Neuronal stem cell (in vitro differentiated cells): Measurements from ENCODE around the gene FOXB1.

Experiments used
- DNase-seq: peaks from one replicate; pipeline ENCODE4 v3.0.0-alpha.2; 2013; ENCODE audit warnings: low spot score
- H2AFZ ChIP-seq: one replicate; pipeline ENCODE4 v1.6.1; 2013; ENCODE audit warnings: mild to moderate bottlenecking, low read length, inconsistent platforms
- H2AK5ac ChIP-seq: 2 replicates; pipeline ENCODE4 v1.6.1; 2013; ENCODE audit warnings: low read depth, mild to moderate bottlenecking, inconsistent platforms, low read length, moderate library complexity, mixed read lengths
- H2BK120ac ChIP-seq: 2 replicates; pipeline ENCODE4 v1.6.1; 2013; ENCODE audit warnings: low read depth, mild to moderate bottlenecking, inconsistent platforms, low read length, moderate library complexity, mixed read lengths
- H2BK12ac ChIP-seq: one replicate; pipeline ENCODE4 v1.6.1; 2013; ENCODE audit warnings: low read length, inconsistent platforms
- H2BK15ac ChIP-seq: 2 replicates; pipeline ENCODE4 v1.6.1; 2013; ENCODE audit warnings: mild to moderate bottlenecking, low read length, inconsistent platforms, mixed read lengths
- H2BK5ac ChIP-seq: one replicate; pipeline ENCODE4 v1.6.1; 2013; ENCODE audit warnings: inconsistent platforms, mild to moderate bottlenecking, low read length, moderate library complexity
- H3K14ac ChIP-seq: one replicate; pipeline ENCODE4 v1.6.1; 2013; ENCODE audit warnings: low read length, inconsistent platforms
- H3K18ac ChIP-seq: 2 replicates; pipeline ENCODE4 v1.6.1; 2013; ENCODE audit warnings: low read length, inconsistent platforms
- H3K23ac ChIP-seq: 2 replicates; pipeline ENCODE4 v1.6.1; 2013; ENCODE audit warnings: low read depth, mild to moderate bottlenecking, mixed read lengths, low read length, inconsistent platforms; ENCODE audit not compliant: poor library complexity
- H3K27ac ChIP-seq: replicated peaks from 3 replicates; pipeline ENCODE4 v1.5.1; 2013; ENCODE audit warnings: low read length, inconsistent platforms
- H3K27me3 ChIP-seq, 3 experiments: 2 replicates each; pipeline ENCODE4 v1.6.1; 2013; ENCODE audit warnings: low read length in 3 of 3, mild to moderate bottlenecking in 2 of 3, inconsistent platforms in 1 of 3, low read depth in 1 of 3, mixed read lengths in 1 of 3, moderate library complexity in 1 of 3; ENCODE audit not compliant: control insufficient read depth in 3 of 3, insufficient read depth in 3 of 3
- H3K36me3 ChIP-seq, 2 donors: replicated peaks in 1 of 2; 2 replicates each; pipeline ENCODE4 v1.6.1; 2013; ENCODE audit warnings: low read length in 2 of 2; ENCODE audit not compliant: control insufficient read depth in 2 of 2, insufficient read depth in 2 of 2
- H3K4ac ChIP-seq: 2 replicates; pipeline ENCODE4 v1.6.1; 2013; ENCODE audit warnings: inconsistent platforms, mild to moderate bottlenecking, low read length, moderate library complexity
- H3K4me1 ChIP-seq, 2 donors: 1 replicate in 1 of 2; 2 replicates in 1 of 2; pipeline ENCODE4 v1.6.1; 2013; ENCODE audit warnings: low read length in 2 of 2, low read depth in 1 of 2; ENCODE audit not compliant: control insufficient read depth in 2 of 2, insufficient read depth in 1 of 2
- H3K4me2 ChIP-seq: one replicate; pipeline ENCODE4 v1.6.1; 2013; ENCODE audit warnings: mild to moderate bottlenecking, low read length, inconsistent platforms; ENCODE audit not compliant: insufficient read depth, poor library complexity, severe bottlenecking
- H3K4me3 ChIP-seq, 2 donors: 2 replicates each; pipeline ENCODE4 v1.5.1; 2013; ENCODE audit warnings: low read length in 2 of 2, mild to moderate bottlenecking in 2 of 2, inconsistent platforms in 1 of 2, moderate library complexity in 1 of 2
- H3K79me1 ChIP-seq: one replicate; pipeline ENCODE4 v1.6.1; 2013; ENCODE audit warnings: low read depth, mild to moderate bottlenecking, inconsistent platforms, low read length, moderate library complexity
- H3K9ac ChIP-seq: one replicate; pipeline ENCODE4 v1.6.1; 2013; ENCODE audit warnings: mild to moderate bottlenecking, low read depth, low read length, inconsistent platforms; ENCODE audit not compliant: poor library complexity
- H3K9me3 ChIP-seq, 2 donors: replicated peaks in 1 of 2; 2 replicates each; pipeline versions ENCODE3 to v1.6.1; 2013; ENCODE audit warnings: low read length in 2 of 2, mild to moderate bottlenecking in 2 of 2, inconsistent platforms in 1 of 2, low read depth in 1 of 2, mixed read lengths in 1 of 2, moderate library complexity in 1 of 2; ENCODE audit not compliant: control insufficient read depth in 2 of 2, insufficient read depth in 1 of 2
- H4K8ac ChIP-seq: one replicate; pipeline ENCODE4 v1.6.1; 2013; ENCODE audit warnings: low read depth, mild to moderate bottlenecking, inconsistent platforms, low read length, moderate library complexity
- H4K91ac ChIP-seq: one replicate; pipeline ENCODE4 v1.6.1; 2013; ENCODE audit warnings: low read length, low read depth, mild to moderate bottlenecking, inconsistent platforms; ENCODE audit not compliant: poor library complexity
- WGBS, 2 donors: extraction: QIAGEN DNeasy Blood & Tissue Kit; methylation state at CpG; one replicate each; pipeline ENCODE4 v1.1.7; 2013; ENCODE audit warnings: missing lambda C conversion rate in 2 of 2, mixed read lengths in 1 of 2; ENCODE audit not compliant: insufficient read length in 2 of 2, insufficient replicate concordance in 1 of 2; ENCODE audit errors: extremely low coverage in 2 of 2; 5-methylcytosine and 5-hydroxymethylcytosine counted together

FOXB1 gene

DNA sequence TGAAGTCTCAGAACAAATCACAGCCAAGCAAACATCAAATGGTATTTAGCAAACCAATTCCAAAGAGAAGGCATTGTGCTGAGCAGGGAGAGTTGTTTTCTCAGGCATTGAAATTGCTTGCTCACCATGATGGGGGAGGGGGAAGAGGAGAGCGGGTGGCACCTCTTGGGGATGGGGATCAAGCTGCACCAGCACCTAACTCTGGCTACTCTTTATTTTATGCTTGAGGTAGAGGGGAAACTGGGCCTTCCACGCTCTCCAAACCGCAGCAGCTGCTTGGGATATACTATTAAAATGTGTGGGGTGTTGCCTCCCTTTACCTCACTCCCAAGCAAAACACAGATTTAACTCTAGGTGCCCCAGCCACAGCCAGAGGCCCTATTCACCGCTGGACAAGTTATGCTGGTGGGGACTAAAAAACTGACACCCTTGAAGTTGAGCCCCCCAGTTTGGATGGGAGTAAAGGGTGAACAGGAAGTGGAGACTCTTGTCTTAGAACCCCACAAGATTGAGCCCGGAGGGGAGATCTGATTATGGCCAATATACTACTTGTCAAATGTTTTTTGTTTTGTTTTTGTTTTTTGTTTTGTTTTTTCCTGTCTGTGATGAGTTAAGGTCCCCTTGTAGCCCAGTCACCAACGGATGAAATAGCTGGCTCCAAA, 5.0 kb upstream of the FOXB1 start:
- H3K4me1 ChIP-seq: peaks cover 33 to 43% of the 10 kb centered on the region in 2 donors
- peak overlapping the region in 1 of 2 donors; percentile 68 for H3K4me3 ChIP-seq
- no peak overlapping the region for H3K18ac ChIP-seq
- no peak overlapping the region for H3K4ac ChIP-seq
- WGBS, 2 donors: no CpG with 5 or more reads among the region's 6 CpGs
- no peak overlapping the region for H3K4me2 ChIP-seq
- peaks cover 0 to 17% of the 10 kb centered on the region in 2 donors for H3K9me3 ChIP-seq
- peaks cover 0 to 80% (median 32%) of the 10 kb centered on the region in 3 experiments for H3K27me3 ChIP-seq
- no peak overlapping the region for H2BK5ac ChIP-seq
- no peak overlapping the region for H3K14ac ChIP-seq
- no peak overlapping the region for H3K9ac ChIP-seq
- H3K23ac ChIP-seq: no peak overlapping the region
- no peaks in the 10 kb centered on the region for H3K79me1 ChIP-seq
- H2AK5ac ChIP-seq: no peak overlapping the region
- peak; percentile 32 for DNase-seq
- H4K8ac ChIP-seq: no peak overlapping the region
- no peak overlapping the region for H4K91ac ChIP-seq
- H3K36me3 ChIP-seq: peaks cover 0 to 25% of the 10 kb centered on the region in 2 donors
- no peak overlapping the region for H2BK15ac ChIP-seq
- no peak overlapping the region for H2BK120ac ChIP-seq
- no peak overlapping the region for H2BK12ac ChIP-seq
- H2AFZ ChIP-seq: no peak overlapping the region
- no peak overlapping the region for H3K27ac ChIP-seq

DNA sequence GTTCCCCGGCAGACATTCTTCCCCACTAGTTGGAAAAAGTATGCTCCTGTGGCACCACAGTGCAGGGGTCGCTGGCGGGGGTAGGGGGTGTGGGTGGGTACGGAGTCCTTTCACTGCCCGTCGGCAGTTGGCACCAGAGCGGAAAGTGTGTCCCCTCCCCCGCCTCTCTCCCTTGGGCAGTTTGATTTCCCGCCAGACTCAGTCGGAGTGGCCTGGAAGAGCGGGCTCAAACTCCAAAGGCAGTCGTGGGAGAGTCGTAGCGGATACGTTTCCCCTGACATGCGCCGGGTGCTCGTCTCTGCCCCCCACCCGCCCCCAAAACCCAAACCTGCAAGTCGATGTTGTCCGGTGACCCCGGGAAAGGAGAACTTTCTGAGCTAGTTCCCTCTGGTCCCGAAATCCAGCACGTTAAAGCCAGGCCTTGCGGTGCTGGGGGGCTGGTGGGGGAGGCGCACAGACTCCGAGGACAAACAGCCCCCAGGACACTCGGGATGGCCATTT, 4.4 kb upstream of the FOXB1 start:
- no peak overlapping the region for H3K27ac ChIP-seq

GRCh38 chr15:60000113-60000823, 3.8 kb upstream of the FOXB1 start:
- Histone ChIP-seq H4K8ac (no peak overlapping the region), H3K9ac (no peak overlapping the region), H3K27ac (no peak overlapping the region), H3K4me1 (peaks cover 33 to 43% of the 10 kb centered on the region in 2 donors), H3K4me3 (peak overlapping the region in 1 of 2 donors; percentile 68), H3K18ac (peak overlapping the region; percentile 32), H3K36me3 (peaks cover 0 to 16% of the 10 kb centered on the region in 2 donors), H3K14ac (no peak overlapping the region), H2AK5ac (peak overlapping the region; percentile 6), H2BK5ac (no peak overlapping the region), H2BK120ac (no peak overlapping the region), H2BK12ac (no peak overlapping the region), H3K4me2 (peak overlapping the region; percentile 27), H3K9me3 (peaks cover 0 to 10% of the 10 kb centered on the region in 2 donors), H3K23ac (peak overlapping the region; percentile 55), H3K79me1 (no peaks in the 10 kb centered on the region), H3K4ac (no peak overlapping the region), H2AFZ (peak overlapping the region; percentile 63), H4K91ac (no peak overlapping the region), H2BK15ac (no peak overlapping the region), H3K27me3 (peaks cover 0 to 79% (median 30%) of the 10 kb centered on the region in 3 experiments)
- peak; percentile 52 for DNase-seq
- WGBS, 2 donors: no CpG with 5 or more reads among the region's 33 CpGs

More for the DNA sequence above, 4.4 kb upstream of the FOXB1 start:
- Histone ChIP-seq H3K4me2 (peak overlapping the region; percentile 19), H3K23ac (no peak overlapping the region), H2BK12ac (no peak overlapping the region), H2BK15ac (no peak overlapping the region), H3K9me3 (peaks cover 0 to 12% of the 10 kb centered on the region in 2 donors), H2AK5ac (peak overlapping the region; percentile 6), H3K4me3 (peak overlapping the region in 1 of 2 donors; percentile 68), H2BK120ac (no peak overlapping the region), H3K18ac (peak overlapping the region; percentile 12), H4K8ac (no peak overlapping the region), H3K14ac (no peak overlapping the region), H2AFZ (peak overlapping the region; percentile 63), H4K91ac (no peak overlapping the region), H3K4me1 (peaks cover 33 to 43% of the 10 kb centered on the region in 2 donors), H3K4ac (no peak overlapping the region), H2BK5ac (no peak overlapping the region), H3K79me1 (no peaks in the 10 kb centered on the region), H3K36me3 (peaks cover 0 to 19% of the 10 kb centered on the region in 2 donors), H3K27me3 (peaks cover 0 to 79% (median 31%) of the 10 kb centered on the region in 3 experiments), H3K9ac (no peak overlapping the region)
- DNase-seq: no peak
- no CpG with 5 or more reads among the region's 28 CpGs for WGBS, 2 donors
